Measurements from ENCODE around the gene CCDC201. TPM values are rescaled to one million over a fixed set of nuclear protein-coding genes. Genes with fewer than 3 reads are reported as not detected.

Gene CCDC201
- polyA plus RNA-seq, 1 experiment: not detected

GRCh38 chr7:45878457-45879144 is 5.7 kb upstream of the CCDC201 start:
- Histone ChIP-seq H3K27me3 (ENCODE audit: control insufficient read depth, insufficient read depth, low read length) (no peaks in the 10 kb centered on the region), H3K4me3 (ENCODE audit: low read depth, low read length) (no peak overlapping the region), H3K9me3 (ENCODE audit: control insufficient read depth, insufficient read depth, low read length) (peaks cover 17% of the 10 kb centered on the region), H3K27ac (ENCODE audit: low read depth, low read length) (no peak overlapping the region)
- CTCF ChIA-PET: no interaction called here
- POLR2A ChIA-PET: no interaction called here
- TF ChIP-seq CTCF (IDR thresholded peaks at IDR 0.05; ENCODE audit: low read depth, low read length): no peak
- no peak for DNase-seq (ENCODE audit: low read depth, low spot score)

DNA sequence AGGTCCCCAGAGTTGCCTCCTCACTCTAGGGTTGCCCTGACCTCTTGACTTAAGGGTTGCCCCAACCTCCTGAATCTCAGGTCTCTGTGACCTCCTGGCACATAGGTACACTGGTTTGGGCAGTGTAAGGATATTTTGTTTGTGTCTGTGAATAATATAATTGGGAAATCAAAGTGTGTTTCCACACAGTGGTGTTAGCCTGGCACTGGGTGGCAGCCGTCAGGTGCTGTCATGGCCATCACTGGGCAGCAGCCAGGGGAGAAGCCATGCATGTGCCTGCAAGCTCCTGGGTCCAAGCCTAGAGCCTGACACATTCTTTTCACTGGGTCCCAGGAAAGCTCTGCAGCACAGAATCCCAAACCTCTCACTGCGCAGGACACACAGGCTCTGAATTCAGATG is 3.6 kb upstream of the CCDC201 start:
- POLR2A ChIA-PET: no interaction called here
- H3K27ac ChIP-seq (ENCODE audit: low read depth, low read length): no peak overlapping the region
- no peaks in the 10 kb centered on the region for H3K27me3 ChIP-seq (ENCODE audit: control insufficient read depth, insufficient read depth, low read length)
- DNase-seq (ENCODE audit: low read depth, low spot score): no peak
- CTCF ChIA-PET: no interaction called here
- H3K4me3 ChIP-seq (ENCODE audit: low read depth, low read length): no peak overlapping the region
- TF ChIP-seq CTCF (IDR thresholded peaks at IDR 0.05; ENCODE audit: low read depth, low read length): no peak
- H3K9me3 ChIP-seq (ENCODE audit: control insufficient read depth, insufficient read depth, low read length): peaks cover 17% of the 10 kb centered on the region

GRCh38 chr7:45874408-45875131 is 1.7 kb upstream of the CCDC201 start:
- Histone ChIP-seq H3K27ac (ENCODE audit: low read depth, low read length) (peak overlapping the region; percentile 77), H3K27me3 (ENCODE audit: control insufficient read depth, insufficient read depth, low read length) (no peaks in the 10 kb centered on the region), H3K4me3 (ENCODE audit: low read depth, low read length) (no peak overlapping the region), H3K9me3 (ENCODE audit: control insufficient read depth, insufficient read depth, low read length) (peaks cover 17% of the 10 kb centered on the region)
- ChIA-PET POLR2A (no interaction called here), CTCF (no interaction called here)
- no peak for TF ChIP-seq CTCF (IDR thresholded peaks at IDR 0.05; ENCODE audit: low read depth, low read length)
- peak; percentile 45 for DNase-seq (ENCODE audit: low read depth, low spot score)

DNA sequence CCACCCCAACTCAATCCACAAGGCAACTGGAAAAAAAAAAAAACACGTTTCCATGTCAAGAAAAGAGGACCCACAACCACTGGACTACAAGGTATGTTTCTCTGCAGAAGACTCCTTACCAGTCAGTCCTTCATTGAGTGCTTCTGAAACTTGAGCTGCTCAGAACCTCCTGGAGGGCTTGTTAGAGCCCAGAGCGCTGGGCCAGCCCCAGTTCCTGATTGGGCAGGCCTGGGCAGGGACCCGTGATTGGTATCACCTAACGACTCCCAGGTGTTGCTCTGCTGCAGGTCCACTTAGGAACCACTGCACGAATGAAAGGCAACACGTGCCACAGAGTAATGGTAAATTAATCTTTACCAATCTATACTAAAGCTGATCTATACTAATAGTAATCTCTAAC is 473 bp upstream of the CCDC201 start:
- H3K27ac ChIP-seq (ENCODE audit: low read depth, low read length): no peak overlapping the region
- POLR2A ChIA-PET: no interaction called here
- H3K27me3 ChIP-seq (ENCODE audit: control insufficient read depth, insufficient read depth, low read length): no peaks in the 10 kb centered on the region
- no peak for TF ChIP-seq CTCF (IDR thresholded peaks at IDR 0.05; ENCODE audit: low read depth, low read length)
- no peak overlapping the region for H3K4me3 ChIP-seq (ENCODE audit: low read depth, low read length)
- H3K9me3 ChIP-seq (ENCODE audit: control insufficient read depth, insufficient read depth, low read length): peaks cover 14% of the 10 kb centered on the region
- DNase-seq (ENCODE audit: low read depth, low spot score): no peak
- CTCF ChIA-PET: interaction anchor here (0.7 kb wide), 2 partner anchors 195 to 1695 kb away, joined by 3 read pairs; no protein-coding TSS in a partner anchor

Data from AG04450 (cell line).